Measurements from ENCODE around the gene SLC22A24. TPM values are rescaled to one million over a fixed set of nuclear protein-coding genes. Genes with fewer than 3 reads are reported as not detected.

Gene SLC22A24
- total and polyA plus RNA-seq, 2 donors from 2014 or later = 0.86 to 0.91 TPM

DNA sequence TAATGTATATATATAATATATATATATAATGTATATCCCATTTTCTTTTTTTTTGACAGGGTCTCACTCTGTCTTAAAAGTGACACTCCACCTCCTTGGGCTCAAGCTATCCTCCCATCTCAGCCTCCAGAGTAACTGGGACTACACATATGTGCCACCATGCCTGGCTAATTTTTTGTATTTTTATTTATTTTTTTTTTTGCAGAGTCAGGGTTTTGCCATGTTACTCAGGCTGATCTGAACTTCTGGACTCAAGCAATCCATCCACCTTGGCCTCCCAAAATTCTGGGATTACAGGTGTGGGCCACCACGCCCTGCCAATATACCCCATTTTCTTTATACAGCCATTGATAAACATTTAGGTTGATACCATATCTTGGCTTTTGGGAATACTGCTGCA lies 33.9 kb upstream of the SLC22A24 start:
- no peak for FAIRE-seq
- Histone ChIP-seq H3K4me3 (ENCODE audit: low read length in 3 of 3) (no peak overlapping the region), H3K27ac (ENCODE audit: low read depth in 2 of 2, low read length in 2 of 2) (no peak overlapping the region), H3K36me3 (ENCODE audit: control insufficient read depth in 2 of 3, insufficient read depth in 3 of 3, low read length in 3 of 3) (no peaks in the 10 kb centered on the region), H3K9ac (ENCODE audit: low read length in 3 of 3) (no peak overlapping the region), H3K27me3 (ENCODE audit: control insufficient read depth, insufficient read depth, low read length) (no peaks in the 10 kb centered on the region), H3K9me3 (ENCODE audit: control insufficient read depth in 2 of 3, insufficient read depth in 1 of 3, low read length in 3 of 3) (peaks cover 0 to 12% (median 0%) of the 10 kb centered on the region in 3 donors), H3K4me1 (ENCODE audit: control insufficient read depth in 2 of 3, insufficient read depth in 2 of 3, low read depth in 1 of 3, low read length in 3 of 3) (no peaks in the 10 kb centered on the region)
- intact Hi-C loops (cut with DNase I) = no loop called here
- TF ChIP-seq, protein P1, sequence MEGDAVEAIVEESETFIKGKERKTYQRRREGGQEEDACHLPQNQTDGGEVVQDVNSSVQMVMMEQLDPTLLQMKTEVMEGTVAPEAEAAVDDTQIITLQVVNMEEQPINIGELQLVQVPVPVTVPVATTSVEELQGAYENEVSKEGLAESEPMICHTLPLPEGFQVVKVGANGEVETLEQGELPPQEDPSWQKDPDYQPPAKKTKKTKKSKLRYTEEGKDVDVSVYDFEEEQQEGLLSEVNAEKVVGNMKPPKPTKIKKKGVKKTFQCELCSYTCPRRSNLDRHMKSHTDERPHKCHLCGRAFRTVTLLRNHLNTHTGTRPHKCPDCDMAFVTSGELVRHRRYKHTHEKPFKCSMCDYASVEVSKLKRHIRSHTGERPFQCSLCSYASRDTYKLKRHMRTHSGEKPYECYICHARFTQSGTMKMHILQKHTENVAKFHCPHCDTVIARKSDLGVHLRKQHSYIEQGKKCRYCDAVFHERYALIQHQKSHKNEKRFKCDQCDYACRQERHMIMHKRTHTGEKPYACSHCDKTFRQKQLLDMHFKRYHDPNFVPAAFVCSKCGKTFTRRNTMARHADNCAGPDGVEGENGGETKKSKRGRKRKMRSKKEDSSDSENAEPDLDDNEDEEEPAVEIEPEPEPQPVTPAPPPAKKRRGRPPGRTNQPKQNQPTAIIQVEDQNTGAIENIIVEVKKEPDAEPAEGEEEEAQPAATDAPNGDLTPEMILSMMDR (IDR thresholded peaks at IDR 0.05; ENCODE audit: borderline replicate concordance, extremely low read depth, insufficient read depth) = no peak
- DNase-seq = no peak

DNA sequence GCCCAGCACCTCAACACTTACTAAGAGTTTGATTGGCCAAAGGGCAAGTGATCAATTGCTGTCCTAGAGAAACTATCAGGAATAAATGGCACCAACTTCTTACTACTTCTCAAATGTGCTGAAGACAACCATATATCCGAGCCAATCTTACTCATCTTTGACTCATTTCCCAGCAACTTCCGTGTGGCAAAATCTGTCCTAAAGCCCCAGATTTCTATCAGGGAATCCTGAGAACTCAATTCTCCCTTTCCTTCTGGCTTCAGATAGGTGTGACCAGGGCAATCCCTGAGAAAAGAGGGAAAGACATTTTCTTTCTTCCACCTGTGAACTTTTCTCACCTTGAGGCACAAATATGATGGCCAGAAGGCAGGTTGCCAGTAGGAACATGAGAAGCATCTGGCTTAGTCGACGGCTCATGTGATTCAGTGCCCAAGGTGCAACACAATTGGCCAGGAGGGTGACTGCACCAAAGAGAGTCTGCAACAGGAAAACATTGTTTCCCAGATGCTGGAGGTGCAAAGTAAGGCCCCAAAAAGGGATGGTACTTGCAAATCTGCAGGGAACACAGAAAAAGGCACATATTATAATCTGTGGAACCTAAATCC lies 21.8 kb upstream of the SLC22A24 start:
- Histone ChIP-seq H3K27me3 (ENCODE audit: control insufficient read depth, insufficient read depth, low read length) (no peaks in the 10 kb centered on the region), H3K4me1 (ENCODE audit: control insufficient read depth in 2 of 3, insufficient read depth in 2 of 3, low read depth in 1 of 3, low read length in 3 of 3) (no peaks in the 10 kb centered on the region), H3K27ac (ENCODE audit: low read depth in 2 of 2, low read length in 2 of 2) (no peak overlapping the region), H3K9ac (ENCODE audit: low read length in 3 of 3) (no peak overlapping the region), H3K36me3 (ENCODE audit: control insufficient read depth in 2 of 3, insufficient read depth in 3 of 3, low read length in 3 of 3) (no peaks in the 10 kb centered on the region), H3K4me3 (ENCODE audit: low read length in 3 of 3) (no peak overlapping the region), H3K9me3 (ENCODE audit: control insufficient read depth in 2 of 3, insufficient read depth in 1 of 3, low read length in 3 of 3) (no peaks in the 10 kb centered on the region)
- TF ChIP-seq, protein P1 (IDR thresholded peaks at IDR 0.05; ENCODE audit: borderline replicate concordance, extremely low read depth, insufficient read depth) = no peak
- FAIRE-seq = no peak
- intact Hi-C loops (cut with DNase I) = no loop called here
- DNase-seq = no peak

DNA sequence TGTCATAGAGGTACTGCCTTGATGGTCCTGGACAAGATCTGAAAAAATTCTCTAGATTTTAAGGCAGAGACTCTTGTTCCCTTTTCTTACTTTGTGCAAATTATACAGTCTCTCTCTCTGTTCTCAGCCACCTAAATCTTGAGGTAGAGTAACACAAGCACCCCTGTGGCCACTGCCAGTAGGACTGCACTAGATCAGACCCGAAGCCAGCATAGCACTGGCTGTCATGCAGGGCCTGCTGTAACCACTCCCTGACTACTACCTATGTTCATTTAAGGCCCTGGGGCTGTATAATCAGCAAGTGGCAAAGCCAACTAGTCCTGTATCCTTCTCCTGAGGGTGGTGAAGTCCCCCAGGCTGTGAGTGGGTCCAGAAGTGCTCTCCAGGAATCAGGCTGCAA lies 11.8 kb upstream of the SLC22A24 start:
- FAIRE-seq (no peak), DNase-seq (no peak)
- TF ChIP-seq, protein P1 (IDR thresholded peaks at IDR 0.05; ENCODE audit: borderline replicate concordance, extremely low read depth, insufficient read depth) = no peak

DNA sequence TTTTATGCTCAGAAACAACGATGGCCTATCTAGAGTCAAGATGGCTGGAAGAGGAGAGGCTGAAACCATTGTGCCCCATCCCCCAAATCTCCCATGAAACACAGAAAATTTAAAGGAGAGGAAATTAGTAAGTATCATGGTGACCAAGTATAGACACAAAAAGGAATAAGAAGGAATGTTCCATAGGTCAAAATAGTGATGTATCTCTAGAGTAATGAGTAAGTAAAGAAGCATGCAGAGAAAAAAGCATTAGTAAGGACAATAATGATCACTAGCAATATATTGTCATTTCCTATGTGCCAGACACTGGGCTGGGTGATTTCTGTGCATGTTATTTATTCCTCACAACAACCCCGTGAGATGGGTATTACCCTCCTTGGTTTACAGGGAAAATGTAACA lies 2.6 kb upstream of the SLC22A24 start:
- TF ChIP-seq, protein P1 (IDR thresholded peaks at IDR 0.05; ENCODE audit: borderline replicate concordance, extremely low read depth, insufficient read depth) = no peak
- intact Hi-C loops (cut with DNase I) = no loop called here
- H3K27ac ChIP-seq (ENCODE audit: low read depth in 2 of 2, low read length in 2 of 2) = no peak overlapping the region
- no peaks in the 10 kb centered on the region for H3K36me3 ChIP-seq (ENCODE audit: control insufficient read depth in 2 of 3, insufficient read depth in 3 of 3, low read length in 3 of 3)
- H3K9ac ChIP-seq (ENCODE audit: low read length in 3 of 3) = no peak overlapping the region
- DNase-seq (no peak), FAIRE-seq (no peak)
- H3K9me3 ChIP-seq (ENCODE audit: control insufficient read depth in 2 of 3, insufficient read depth in 1 of 3, low read length in 3 of 3) = no peaks in the 10 kb centered on the region
- no peaks in the 10 kb centered on the region for H3K27me3 ChIP-seq (ENCODE audit: control insufficient read depth, insufficient read depth, low read length)
- no peak overlapping the region for H3K4me3 ChIP-seq (ENCODE audit: low read length in 3 of 3)
- peaks cover 0 to 15% (median 11%) of the 10 kb centered on the region in 3 donors for H3K4me1 ChIP-seq (ENCODE audit: control insufficient read depth in 2 of 3, insufficient read depth in 2 of 3, low read depth in 1 of 3, low read length in 3 of 3)

More for the DNA sequence above, 11.8 kb upstream of the SLC22A24 start:
- Histone ChIP-seq H3K4me3 (ENCODE audit: low read length in 3 of 3) (no peak overlapping the region), H3K9ac (ENCODE audit: low read length in 3 of 3) (no peak overlapping the region), H3K36me3 (ENCODE audit: control insufficient read depth in 2 of 3, insufficient read depth in 3 of 3, low read length in 3 of 3) (no peaks in the 10 kb centered on the region), H3K4me1 (ENCODE audit: control insufficient read depth in 2 of 3, insufficient read depth in 2 of 3, low read depth in 1 of 3, low read length in 3 of 3) (no peaks in the 10 kb centered on the region), H3K9me3 (ENCODE audit: control insufficient read depth in 2 of 3, insufficient read depth in 1 of 3, low read length in 3 of 3) (peaks cover 0 to 5% (median 0%) of the 10 kb centered on the region in 3 donors), H3K27me3 (ENCODE audit: control insufficient read depth, insufficient read depth, low read length) (no peaks in the 10 kb centered on the region), H3K27ac (ENCODE audit: low read depth in 2 of 2, low read length in 2 of 2) (no peak overlapping the region)
- intact Hi-C loops (cut with DNase I) = no loop called here

Measured in kidney (tissue), 14 donors.